ENCODE measurements around the gene SPIN2B.
"Not testable (repeated sequence)": the region's sequence is repeated elsewhere in the genome, so short reads cannot be mapped to it uniquely, and the experiment has no call there.

DNA sequence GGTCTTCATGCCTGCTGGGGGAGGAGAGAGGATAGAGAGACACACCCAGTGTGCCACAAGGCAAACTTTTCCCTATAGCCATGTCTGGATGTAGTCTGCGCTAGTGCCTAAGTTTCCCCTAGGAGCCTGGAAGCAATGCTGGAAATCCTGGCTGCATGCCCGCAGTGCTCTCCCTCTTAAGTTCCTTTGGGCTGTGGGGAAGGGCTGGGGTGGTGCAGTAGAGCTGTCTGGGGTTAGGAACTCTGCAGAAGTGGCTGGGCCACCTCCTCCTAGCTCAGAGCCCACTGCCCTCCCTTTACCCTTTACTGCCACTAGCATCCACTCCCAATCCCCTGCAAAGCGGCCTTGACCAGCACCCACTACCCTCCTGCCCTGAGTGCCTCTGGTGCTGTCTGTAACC, 15.2 kb upstream of the SPIN2B start:
- not testable (repeated sequence) for TF ChIP-seq POLR2A (IDR thresholded peaks at IDR 0.05)
- TF ChIP-seq, protein P1, sequence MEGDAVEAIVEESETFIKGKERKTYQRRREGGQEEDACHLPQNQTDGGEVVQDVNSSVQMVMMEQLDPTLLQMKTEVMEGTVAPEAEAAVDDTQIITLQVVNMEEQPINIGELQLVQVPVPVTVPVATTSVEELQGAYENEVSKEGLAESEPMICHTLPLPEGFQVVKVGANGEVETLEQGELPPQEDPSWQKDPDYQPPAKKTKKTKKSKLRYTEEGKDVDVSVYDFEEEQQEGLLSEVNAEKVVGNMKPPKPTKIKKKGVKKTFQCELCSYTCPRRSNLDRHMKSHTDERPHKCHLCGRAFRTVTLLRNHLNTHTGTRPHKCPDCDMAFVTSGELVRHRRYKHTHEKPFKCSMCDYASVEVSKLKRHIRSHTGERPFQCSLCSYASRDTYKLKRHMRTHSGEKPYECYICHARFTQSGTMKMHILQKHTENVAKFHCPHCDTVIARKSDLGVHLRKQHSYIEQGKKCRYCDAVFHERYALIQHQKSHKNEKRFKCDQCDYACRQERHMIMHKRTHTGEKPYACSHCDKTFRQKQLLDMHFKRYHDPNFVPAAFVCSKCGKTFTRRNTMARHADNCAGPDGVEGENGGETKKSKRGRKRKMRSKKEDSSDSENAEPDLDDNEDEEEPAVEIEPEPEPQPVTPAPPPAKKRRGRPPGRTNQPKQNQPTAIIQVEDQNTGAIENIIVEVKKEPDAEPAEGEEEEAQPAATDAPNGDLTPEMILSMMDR (IDR thresholded peaks at IDR 0.05): not testable (repeated sequence)

Data from esophagus squamous epithelium (tissue), 4 donors.